GM12878 (cell line): Measurements from ENCODE around the gene UBASH3A. TPM values are rescaled to one million over a fixed set of nuclear protein-coding genes. Genes with fewer than 3 reads are reported as not detected.

ENCODE experiments used
- ATAC-seq: fragments of 200-7000 bp; cut with Tn5 transposase; 3 replicates; pipeline ENCODE4 v1.9.1; 2020; ENCODE audit warnings: mild to moderate bottlenecking, moderate library complexity
- BruUV-seq: library from RNA; stranded (reverse); fragments of 400-500 nt; replicated peaks from 2 replicates; lab custom pipeline; 2021; lab: Mats Ljungman, UMichigan
- CTCF ChIA-PET: fragments of 300-600 bp; sonication (Branson Sonifier 250); formaldehyde crosslinking; extraction: SDS; loops from one replicate; lab custom pipeline; 2021; ENCODE audit warnings: inconsistent platforms; lab: Yijun Ruan, JAX
- POLR2A ChIA-PET: fragments of 350-600 bp; formaldehyde crosslinking; extraction: SDS; loops from one replicate; lab custom pipeline; 2021; ENCODE audit warnings: inconsistent platforms; lab: Charles Lee
- RAD21 ChIA-PET: fragments of 300-600 bp; sonication (Branson Sonifier 250); formaldehyde crosslinking; loops from one replicate; lab custom pipeline; 2023; ENCODE audit warnings: antibody characterized with exemption; ENCODE audit not compliant: unreplicated experiment; lab: Charles Lee
- SMC1A ChIA-PET: fragments of 300-600 bp; sonication (Branson Sonifier 250); formaldehyde crosslinking; loops from one replicate; lab custom pipeline; 2023; ENCODE audit not compliant: unreplicated experiment, uncharacterized antibody; lab: Charles Lee
- DNase-seq: peaks from one replicate; pipeline ENCODE4 v3.0.0-alpha.2; 2011; ENCODE audit warnings: low read depth, low spot score
- FAIRE-seq: peaks from 3 replicates; lab custom pipeline; 2011; peaks lifted over from hg19 to GRCh38; lab: Jason Lieb, UNC
- H2AFZ ChIP-seq: 2 replicates; pipeline ENCODE4 v1.6.0; 2011; ENCODE audit warnings: low read depth, low read length, control low read depth; ENCODE audit not compliant: control insufficient read depth
- H3K27ac ChIP-seq: 2 replicates; pipeline ENCODE4 v1.5.1; 2011; ENCODE audit warnings: control low read depth; ENCODE audit not compliant: control insufficient read depth, insufficient read depth
- H3K27me3 ChIP-seq, 2 experiments: replicated peaks in 1 of 2; 2 replicates each; pipeline versions ENCODE4 v1.6.0 to v1.6.1; 2011; ENCODE audit warnings: low read length in 1 of 2; ENCODE audit not compliant: control insufficient read depth in 2 of 2, insufficient read depth in 2 of 2
- H3K36me3 ChIP-seq, 2 experiments: 2 replicates each; pipeline ENCODE4 v1.5.1; 2011; ENCODE audit warnings: low read length in 1 of 2; ENCODE audit not compliant: control insufficient read depth in 2 of 2, insufficient read depth in 2 of 2
- H3K4me1 ChIP-seq: 2 replicates; pipeline ENCODE4 v1.6.1; 2011; ENCODE audit warnings: mild to moderate bottlenecking, low read length, moderate library complexity, mixed read lengths; ENCODE audit not compliant: control insufficient read depth, insufficient read depth
- H3K4me2 ChIP-seq: 2 replicates; pipeline ENCODE4 v1.6.0; 2011; ENCODE audit warnings: control low read depth; ENCODE audit not compliant: control insufficient read depth, insufficient read depth
- H3K4me3 ChIP-seq: fragments of 200-600 bp; sonication (generic); 2 replicates; pipeline ENCODE4 v1.5.1; 2016
- H3K79me2 ChIP-seq: 2 replicates; pipeline ENCODE4 v1.6.0; 2011; ENCODE audit warnings: low read length; ENCODE audit not compliant: control insufficient read depth, insufficient read depth
- H3K9ac ChIP-seq: 2 replicates; pipeline ENCODE4 v1.8.0; 2011; ENCODE audit warnings: low read length, control low read depth, mixed read lengths; ENCODE audit not compliant: control insufficient read depth, insufficient read depth
- H3K9me3 ChIP-seq: replicated peaks from 3 replicates; pipeline ENCODE4 v1.5.1; 2011; ENCODE audit warnings: mild to moderate bottlenecking, low read length; ENCODE audit not compliant: control insufficient read depth, insufficient read depth
- H4K20me1 ChIP-seq: 2 replicates; pipeline ENCODE4 v1.6.0; 2011; ENCODE audit not compliant: control insufficient read depth, insufficient read depth
- BMI1 ChIP-seq: fragments of 450-650 bp; IDR thresholded peaks from 2 replicates; pipeline ENCODE4 v1.6.1; 2016; ENCODE audit warnings: mild to moderate bottlenecking, moderate library complexity, borderline replicate concordance
- CBX3 ChIP-seq: fragments of 200-600 bp; sonication (generic); IDR thresholded peaks from 2 replicates; pipeline ENCODE4 v1.6.1; 2016; ENCODE audit warnings: low read depth, borderline replicate concordance
- CEBPZ ChIP-seq: fragments of 150-350 bp; IDR thresholded peaks from 2 replicates; pipeline ENCODE4 v1.6.1; 2016; ENCODE audit warnings: low read depth, low read length
- CTCF ChIP-seq, 3 experiments: IDR thresholded peaks in 2 of 3; conservative IDR thresholded peaks in 1 of 3; 2 replicates each; pipeline ENCODE4 v1.5.1; 2011; ENCODE audit warnings: low read depth in 3 of 3, low read length in 3 of 3, mild to moderate bottlenecking in 3 of 3, control low read depth in 2 of 3, moderate library complexity in 2 of 3, inconsistent platforms in 1 of 3, mixed read lengths in 1 of 3; ENCODE audit not compliant: control insufficient read depth in 2 of 3, insufficient read depth in 1 of 3; ENCODE audit errors: extremely low read depth in 1 of 3
- JUNB ChIP-seq: IDR thresholded peaks from 2 replicates; pipeline ENCODE4 v1.6.1; 2016; ENCODE audit warnings: antibody characterized with exemption, mild to moderate bottlenecking
- MYC ChIP-seq: IDR thresholded peaks from 2 replicates; pipeline ENCODE4 v1.6.1; 2011; ENCODE audit warnings: mild to moderate bottlenecking, low read length, moderate library complexity, inconsistent platforms; ENCODE audit not compliant: insufficient read depth, insufficient replicate concordance, insufficient read length, severe bottlenecking
- RUNX3 ChIP-seq: IDR thresholded peaks from 2 replicates; pipeline ENCODE4 v1.6.1; 2012; ENCODE audit warnings: low read length, inconsistent platforms
- STAT3 ChIP-seq: IDR thresholded peaks from 2 replicates; pipeline ENCODE4 v1.6.1; 2011; ENCODE audit warnings: low read depth, low read length, improper control_type of control experiment
- USF1 ChIP-seq: IDR thresholded peaks from 2 replicates; pipeline ENCODE4 v1.6.1; 2011; ENCODE audit warnings: borderline replicate concordance, low read depth, mild to moderate bottlenecking, moderate library complexity, mixed read lengths, low read length; ENCODE audit not compliant: insufficient read depth; ENCODE audit errors: extremely low read length
- WGBS: methylation state at CpG from one replicate; pipeline ENCODE4 v1.1.6; 2016; ENCODE audit warnings: low lambda C conversion rate; ENCODE audit not compliant: insufficient replicate concordance, insufficient coverage; ENCODE audit errors: missing lambda C conversion rate; 5-methylcytosine and 5-hydroxymethylcytosine counted together
- in situ Hi-C: fragments of 300-500 bp; cut with MboI; formaldehyde crosslinking; loops from 9 replicates; pipeline ENCODE4 v1.14.3; 2018; ENCODE audit warnings: mixed read lengths
- intact Hi-C: fragments of 100-400 bp; cut with micrococcal nuclease; formaldehyde crosslinking; loops from one replicate; pipeline ENCODE4 v1.14.2; 2022; ENCODE audit not compliant: unreplicated experiment
- polyA plus RNA-seq, 11 experiments: library from polyadenylated mRNA; depleted of rRNA in 4 of 11; unstranded in 6 of 11; stranded (reverse) in 5 of 11; fragments of >200 nt; fragmentation: Nextera tagmentation in 4 of 11; fragmentation: Illumina TruSeq in 1 of 11; extraction: Ambion mirVana in 4 of 11; extraction: Trizol in 1 of 11; gene quantifications; 1 replicate in 1 of 11; 2 replicates in 10 of 11; pipeline versions ENCODE4 v1.2.1 to v1.2.3, GENCODE V29; 2011 to 2016; ENCODE audit warnings: inconsistent platforms in 2 of 11, missing spikeins in 2 of 11, low read depth in 1 of 11
- total RNA-seq, 4 experiments: library from RNA; depleted of rRNA in 3 of 4; stranded (reverse); fragments of >200 nt in 3 of 4; fragmentation: Illumina TruSeq in 1 of 4; extraction: Trizol in 1 of 4; gene quantifications; 2 replicates each; pipeline versions ENCODE4 v1.2.1 to v1.2.3, GENCODE V29; 2013 to 2021
- TF ChIP-seq, protein P1 (sequence below): fragments of 450-650 bp; IDR thresholded peaks from 2 replicates; pipeline ENCODE4 v1.6.1; 2018; ENCODE audit warnings: borderline replicate concordance, mild to moderate bottlenecking; ENCODE audit not compliant: partially characterized antibody
- TF ChIP-seq, protein P2 (sequence below): IDR thresholded peaks from 2 replicates; pipeline ENCODE4 v1.6.1; 2012; ENCODE audit warnings: low read depth, low read length, improper control_type of control experiment

The UBASH3A gene
- total and polyA plus RNA-seq, 10 of the 15 experiments (the other 5 are each of a cell fraction or from before 2014, with no cell fraction given) = 0.04 to 0.39 (median 0.23) TPM; not detected in 1

DNA sequence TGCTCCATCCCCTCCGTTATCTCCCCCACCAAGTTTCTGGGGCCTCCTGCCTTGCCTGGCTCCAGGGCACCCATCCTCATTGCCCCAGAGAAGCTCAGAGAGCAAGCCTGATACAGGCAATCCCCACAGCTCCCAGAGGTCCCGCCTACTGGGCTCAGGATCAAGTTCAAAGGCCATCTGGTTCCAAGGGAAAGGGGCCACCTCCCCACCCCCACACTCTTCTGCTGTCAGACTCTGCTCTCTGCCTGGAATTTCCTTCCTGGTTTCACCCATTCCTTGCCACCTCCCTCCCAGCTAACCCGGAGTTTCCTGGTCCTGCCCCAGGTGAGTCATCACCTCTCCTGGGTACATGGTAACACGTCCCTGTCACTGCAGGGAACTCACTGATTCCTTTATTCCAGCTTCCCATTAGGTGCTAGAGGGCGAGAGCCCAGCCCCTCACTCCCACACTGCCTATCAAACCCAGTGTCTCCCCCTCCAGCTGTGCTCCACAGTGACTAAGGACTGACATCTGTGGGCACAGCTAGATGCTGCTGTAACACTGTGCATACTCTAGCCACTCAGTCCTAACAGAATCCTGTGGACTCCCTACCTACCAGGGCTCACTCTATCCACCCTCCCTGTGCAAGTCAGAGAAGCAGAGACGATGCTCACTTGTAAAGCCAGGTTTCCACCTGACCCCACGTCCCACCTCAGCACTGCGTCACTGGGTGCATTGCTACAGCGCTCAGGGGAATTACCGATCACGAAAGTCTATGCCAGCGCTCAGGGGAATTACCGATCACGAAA is 70.5 kb downstream of the UBASH3A start:
- Histone ChIP-seq H3K9me3 (no peaks in the 10 kb centered on the region; the same call in 2 of the 3 replicates), H3K4me1 (peaks cover 53% of the 10 kb centered on the region), H3K79me2 (no peaks in the 10 kb centered on the region), H3K27me3 (no peaks in the 10 kb centered on the region), H3K36me3 (no peaks in the 10 kb centered on the region), H4K20me1 (no peaks in the 10 kb centered on the region), H3K9ac (no peak overlapping the region), H3K4me3 (no peak overlapping the region), H2AFZ (no peak overlapping the region), H3K4me2 (peak overlapping the region; percentile 57), H3K27ac (peak overlapping the region; percentile 20; the same call in 1 of the 2 replicates)
- no TSS peak for BruUV-seq
- POLR2A ChIA-PET = interaction anchor here (0.6 to 2.0 kb wide), 4 partner anchors 12 to 64 kb away, joined by 3 to 7 read pairs (median 5); no protein-coding TSS in a partner anchor
- RAD21 ChIA-PET = interaction anchor here (0.7 to 7.1 kb wide), 9 partner anchors 18 to 64 kb away, joined by 3 to 58 read pairs (median 4); no protein-coding TSS in a partner anchor
- DNase-seq (no peak), FAIRE-seq (peak; percentile 77), ATAC-seq (peak; percentile 83)
- CTCF ChIA-PET = interaction anchor here (1.0 to 6.4 kb wide), 4 partner anchors 14 to 61 kb away, joined by 3 to 71 read pairs (median 6); no protein-coding TSS in a partner anchor
- SMC1A ChIA-PET = interaction anchor here (0.6 to 2.7 kb wide), 8 partner anchors 13 to 250 kb away, joined by 3 to 29 read pairs (median 4); no protein-coding TSS in a partner anchor
- in situ Hi-C loops = no loop called here
- intact Hi-C loops = no loop called here
- WGBS = 14% methylated on average over 14 of the region's 14 CpGs
- TF ChIP-seq USF1 (no peak), CBX3 (no peak), RUNX3 (no peak), MYC (no peak), CEBPZ (no peak), JUNB (no peak), BMI1 (no peak), CTCF (IDR thresholded peaks at IDR 0.05 in 2 of 3, conservative IDR thresholded peaks at IDR 0.05 in 1 of 3; ENCODE audit: control insufficient read depth in 2 of 3, extremely low read depth in 1 of 3, insufficient read depth in 1 of 3, low read depth in 3 of 3, low read length in 3 of 3) (no peak; a peak in 1 of 6 replicates), STAT3 (no peak)
- TF ChIP-seq, protein P1, sequence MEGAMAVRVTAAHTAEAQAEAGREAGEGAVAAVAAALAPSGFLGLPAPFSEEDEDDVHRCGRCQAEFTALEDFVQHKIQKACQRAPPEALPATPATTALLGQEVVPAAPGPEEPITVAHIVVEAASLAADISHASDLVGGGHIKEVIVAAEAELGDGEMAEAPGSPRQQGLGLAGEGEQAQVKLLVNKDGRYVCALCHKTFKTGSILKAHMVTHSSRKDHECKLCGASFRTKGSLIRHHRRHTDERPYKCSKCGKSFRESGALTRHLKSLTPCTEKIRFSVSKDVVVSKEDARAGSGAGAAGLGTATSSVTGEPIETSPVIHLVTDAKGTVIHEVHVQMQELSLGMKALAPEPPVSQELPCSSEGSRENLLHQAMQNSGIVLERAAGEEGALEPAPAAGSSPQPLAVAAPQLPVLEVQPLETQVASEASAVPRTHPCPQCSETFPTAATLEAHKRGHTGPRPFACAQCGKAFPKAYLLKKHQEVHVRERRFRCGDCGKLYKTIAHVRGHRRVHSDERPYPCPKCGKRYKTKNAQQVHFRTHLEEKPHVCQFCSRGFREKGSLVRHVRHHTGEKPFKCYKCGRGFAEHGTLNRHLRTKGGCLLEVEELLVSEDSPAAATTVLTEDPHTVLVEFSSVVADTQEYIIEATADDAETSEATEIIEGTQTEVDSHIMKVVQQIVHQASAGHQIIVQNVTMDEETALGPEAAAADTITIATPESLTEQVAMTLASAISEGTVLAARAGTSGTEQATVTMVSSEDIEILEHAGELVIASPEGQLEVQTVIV = no peak
- TF ChIP-seq, protein P2, sequence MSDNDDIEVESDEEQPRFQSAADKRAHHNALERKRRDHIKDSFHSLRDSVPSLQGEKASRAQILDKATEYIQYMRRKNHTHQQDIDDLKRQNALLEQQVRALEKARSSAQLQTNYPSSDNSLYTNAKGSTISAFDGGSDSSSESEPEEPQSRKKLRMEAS = no peak
